Breast epithelium (tissue), 3 donors: ENCODE results near the gene IGFL2.

ENCODE experiments used
- CTCF ChIP-seq, 3 donors: fragments of 450-650 bp; IDR thresholded peaks; one replicate each; pipeline ENCODE4 v1.5.1; 2016 to 2017; ENCODE audit warnings: antibody characterized with exemption in 3 of 3, mild to moderate bottlenecking in 3 of 3, moderate library complexity in 3 of 3
- POLR2AphosphoS5 ChIP-seq, 3 donors: sonication (generic); formaldehyde crosslinking; IDR thresholded peaks; one replicate each; pipeline ENCODE4 v1.6.1; 2017; ENCODE audit warnings: antibody characterized with exemption in 3 of 3

- TF ChIP-seq CTCF (IDR thresholded peaks at IDR 0.05): no peak
- no peak for TF ChIP-seq POLR2AphosphoS5 (IDR thresholded peaks at IDR 0.05)
Measured at GRCh38 chr19:46113726-46114125, 34.3 kb upstream of the IGFL2 start.
